ENCODE measurements around the gene PHGDH.

DNA sequence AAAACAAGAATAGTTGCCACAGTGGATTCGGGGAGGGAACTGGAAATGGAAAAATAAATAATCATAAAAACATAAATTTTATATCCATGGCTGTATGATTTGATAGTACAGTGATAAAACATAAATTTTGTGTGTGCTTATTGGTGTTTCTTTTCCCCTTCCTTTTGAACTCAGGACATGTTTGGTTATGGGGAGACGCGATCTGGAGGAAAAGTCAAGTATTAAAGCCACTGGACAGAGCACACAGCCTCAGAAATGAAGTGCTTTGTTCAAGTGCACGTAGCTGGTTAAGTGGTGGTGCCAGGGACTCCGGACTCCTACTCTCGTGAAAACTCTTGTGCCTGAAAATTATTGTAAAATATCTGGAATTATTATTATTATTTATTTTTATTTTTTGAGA, 66.6 kb downstream of the PHGDH start:
- TF ChIP-seq, protein P1, sequence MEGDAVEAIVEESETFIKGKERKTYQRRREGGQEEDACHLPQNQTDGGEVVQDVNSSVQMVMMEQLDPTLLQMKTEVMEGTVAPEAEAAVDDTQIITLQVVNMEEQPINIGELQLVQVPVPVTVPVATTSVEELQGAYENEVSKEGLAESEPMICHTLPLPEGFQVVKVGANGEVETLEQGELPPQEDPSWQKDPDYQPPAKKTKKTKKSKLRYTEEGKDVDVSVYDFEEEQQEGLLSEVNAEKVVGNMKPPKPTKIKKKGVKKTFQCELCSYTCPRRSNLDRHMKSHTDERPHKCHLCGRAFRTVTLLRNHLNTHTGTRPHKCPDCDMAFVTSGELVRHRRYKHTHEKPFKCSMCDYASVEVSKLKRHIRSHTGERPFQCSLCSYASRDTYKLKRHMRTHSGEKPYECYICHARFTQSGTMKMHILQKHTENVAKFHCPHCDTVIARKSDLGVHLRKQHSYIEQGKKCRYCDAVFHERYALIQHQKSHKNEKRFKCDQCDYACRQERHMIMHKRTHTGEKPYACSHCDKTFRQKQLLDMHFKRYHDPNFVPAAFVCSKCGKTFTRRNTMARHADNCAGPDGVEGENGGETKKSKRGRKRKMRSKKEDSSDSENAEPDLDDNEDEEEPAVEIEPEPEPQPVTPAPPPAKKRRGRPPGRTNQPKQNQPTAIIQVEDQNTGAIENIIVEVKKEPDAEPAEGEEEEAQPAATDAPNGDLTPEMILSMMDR (IDR thresholded peaks at IDR 0.05): no peak
- TF ChIP-seq SIN3A (IDR thresholded peaks at IDR 0.05; ENCODE audit: borderline replicate concordance, insufficient read depth, low read depth, low read length): no peak
- TF ChIP-seq TCF7L2 (IDR thresholded peaks at IDR 0.05; ENCODE audit: low read depth, low read length): no peak
- no peak for TF ChIP-seq POLR2AphosphoS5 (IDR thresholded peaks at IDR 0.05; ENCODE audit: low read depth, low read length)
- TF ChIP-seq, protein P2, sequence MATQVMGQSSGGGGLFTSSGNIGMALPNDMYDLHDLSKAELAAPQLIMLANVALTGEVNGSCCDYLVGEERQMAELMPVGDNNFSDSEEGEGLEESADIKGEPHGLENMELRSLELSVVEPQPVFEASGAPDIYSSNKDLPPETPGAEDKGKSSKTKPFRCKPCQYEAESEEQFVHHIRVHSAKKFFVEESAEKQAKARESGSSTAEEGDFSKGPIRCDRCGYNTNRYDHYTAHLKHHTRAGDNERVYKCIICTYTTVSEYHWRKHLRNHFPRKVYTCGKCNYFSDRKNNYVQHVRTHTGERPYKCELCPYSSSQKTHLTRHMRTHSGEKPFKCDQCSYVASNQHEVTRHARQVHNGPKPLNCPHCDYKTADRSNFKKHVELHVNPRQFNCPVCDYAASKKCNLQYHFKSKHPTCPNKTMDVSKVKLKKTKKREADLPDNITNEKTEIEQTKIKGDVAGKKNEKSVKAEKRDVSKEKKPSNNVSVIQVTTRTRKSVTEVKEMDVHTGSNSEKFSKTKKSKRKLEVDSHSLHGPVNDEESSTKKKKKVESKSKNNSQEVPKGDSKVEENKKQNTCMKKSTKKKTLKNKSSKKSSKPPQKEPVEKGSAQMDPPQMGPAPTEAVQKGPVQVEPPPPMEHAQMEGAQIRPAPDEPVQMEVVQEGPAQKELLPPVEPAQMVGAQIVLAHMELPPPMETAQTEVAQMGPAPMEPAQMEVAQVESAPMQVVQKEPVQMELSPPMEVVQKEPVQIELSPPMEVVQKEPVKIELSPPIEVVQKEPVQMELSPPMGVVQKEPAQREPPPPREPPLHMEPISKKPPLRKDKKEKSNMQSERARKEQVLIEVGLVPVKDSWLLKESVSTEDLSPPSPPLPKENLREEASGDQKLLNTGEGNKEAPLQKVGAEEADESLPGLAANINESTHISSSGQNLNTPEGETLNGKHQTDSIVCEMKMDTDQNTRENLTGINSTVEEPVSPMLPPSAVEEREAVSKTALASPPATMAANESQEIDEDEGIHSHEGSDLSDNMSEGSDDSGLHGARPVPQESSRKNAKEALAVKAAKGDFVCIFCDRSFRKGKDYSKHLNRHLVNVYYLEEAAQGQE (IDR thresholded peaks at IDR 0.05; ENCODE audit: insufficient read depth in 1 of 2, low read depth in 2 of 2, low read length in 1 of 2): no peak
